SK-N-MC (cell line): ENCODE measurements around the gene PPP2CA.

Experiments
- EZH2 ChIP-seq: fragments of 200-600 bp; sonication (generic); IDR thresholded peaks from one replicate; pipeline ENCODE4 v1.6.1; 2017; ENCODE audit warnings: antibody characterized with exemption
- POLR2AphosphoS5 ChIP-seq: IDR thresholded peaks from 2 replicates; pipeline ENCODE4 v1.6.1; 2012; ENCODE audit warnings: mild to moderate bottlenecking, low read depth, low read length, borderline replicate concordance

DNA sequence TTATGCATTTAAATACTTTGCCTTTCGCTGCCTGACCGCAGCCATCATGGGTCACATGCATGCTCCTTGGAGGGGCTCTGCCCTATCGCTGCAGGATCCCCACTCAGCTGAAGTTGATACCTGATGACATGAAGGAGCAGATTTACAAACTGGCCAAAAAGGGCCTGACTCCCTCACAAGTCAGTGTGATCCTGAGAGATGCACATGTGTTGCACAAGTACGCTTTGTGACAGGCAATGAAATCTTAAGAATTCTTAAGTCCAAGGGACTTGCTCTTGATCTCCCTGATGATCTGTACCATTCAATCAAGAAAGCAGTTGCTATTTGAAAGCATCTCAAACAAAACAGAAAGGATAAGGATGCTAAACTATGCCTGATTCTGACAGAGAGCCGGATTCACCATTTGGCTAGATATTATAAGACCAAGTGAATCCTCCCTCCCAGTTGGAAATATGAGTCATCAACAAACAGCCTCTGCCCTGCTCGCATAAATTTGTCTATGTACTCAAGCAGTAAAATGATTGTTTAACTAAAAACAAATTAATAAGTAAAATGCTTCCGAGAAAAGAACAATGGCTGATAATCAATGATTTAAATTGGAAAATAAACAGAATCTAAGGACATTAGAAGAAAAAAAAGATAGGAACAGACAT lies 41.6 kb upstream of the PPP2CA start:
- TF ChIP-seq EZH2: no peak
- no peak for TF ChIP-seq POLR2AphosphoS5
